H1 (cell line): ENCODE results near the gene PTPRH. TPM values are rescaled to one million over a fixed set of nuclear protein-coding genes. Genes with fewer than 3 reads are reported as not detected.

Experiments
- CTCF ChIA-PET: fragments of 300-600 bp; sonication (Branson Sonifier 250); formaldehyde crosslinking; loops from one replicate; lab custom pipeline; 2021; ENCODE audit not compliant: partially characterized antibody; lab: Charles Lee
- POLR2A ChIA-PET: fragments of 300-600 bp; sonication (Branson Sonifier 250); formaldehyde crosslinking; loops from one replicate; lab custom pipeline; 2021; ENCODE audit warnings: inconsistent platforms; ENCODE audit not compliant: partially characterized antibody; lab: Charles Lee
- DNase-seq, 2 experiments: peaks; one replicate each; pipeline versions ENCODE4 v3.0.0 to v3.0.0-alpha.2; 2010 to 2022; ENCODE audit warnings: low spot score in 2 of 2, low read depth in 1 of 2, mixed read lengths in 1 of 2
- FAIRE-seq: peaks from 2 replicates; lab custom pipeline; 2011; peaks lifted over from hg19 to GRCh38; lab: Jason Lieb, UNC
- H2AFZ ChIP-seq: 2 replicates; pipeline ENCODE4 v1.8.1; 2012; ENCODE audit warnings: low read length, inconsistent platforms
- H2AK5ac ChIP-seq: 2 replicates; pipeline ENCODE4 v1.6.1; 2013; ENCODE audit warnings: low read depth, low read length
- H2BK120ac ChIP-seq: replicated peaks from 2 replicates; pipeline ENCODE3; 2013; ENCODE audit warnings: low read depth, low read length, inconsistent platforms
- H2BK12ac ChIP-seq: 2 replicates; pipeline ENCODE4 v1.6.1; 2013; ENCODE audit warnings: low read depth, low read length
- H2BK15ac ChIP-seq: 2 replicates; pipeline ENCODE4 v1.6.1; 2013; ENCODE audit warnings: low read length
- H2BK20ac ChIP-seq: 2 replicates; pipeline ENCODE4 v1.6.1; 2013; ENCODE audit warnings: low read length
- H2BK5ac ChIP-seq: 2 replicates; pipeline ENCODE4 v1.6.1; 2013; ENCODE audit warnings: low read depth, low read length
- H3K14ac ChIP-seq: 2 replicates; pipeline ENCODE4 v1.6.1; 2013; ENCODE audit warnings: inconsistent platforms; ENCODE audit not compliant: insufficient read length
- H3K18ac ChIP-seq: 2 replicates; pipeline ENCODE4 v1.6.1; 2013; ENCODE audit warnings: low read length; ENCODE audit errors: extremely low read depth
- H3K23ac ChIP-seq: 2 replicates; pipeline ENCODE4 v1.6.1; 2013; ENCODE audit warnings: inconsistent platforms; ENCODE audit not compliant: insufficient read length
- H3K23me2 ChIP-seq: 2 replicates; pipeline ENCODE4 v1.6.1; 2013; ENCODE audit warnings: low read depth, low read length
- H3K27ac ChIP-seq: 2 replicates; pipeline ENCODE4 v1.6.1; 2011; ENCODE audit warnings: low read depth, low read length, inconsistent platforms
- H3K27me3 ChIP-seq, 4 experiments: replicated peaks in 1 of 4; 1 replicate in 1 of 4; 2 replicates in 3 of 4; pipeline versions ENCODE4 v1.6.1 to v1.8.1; 2011 to 2013; ENCODE audit warnings: low read length in 3 of 4, mild to moderate bottlenecking in 3 of 4, inconsistent platforms in 2 of 4, mixed read lengths in 2 of 4, moderate library complexity in 1 of 4; ENCODE audit not compliant: control insufficient read depth in 3 of 4, insufficient read depth in 3 of 4; ENCODE audit errors: extremely low read depth in 1 of 4
- H3K36me3 ChIP-seq, 4 experiments: 2 replicates each; pipeline versions ENCODE4 v1.6.1 to v1.8.1; 2011 to 2013; ENCODE audit warnings: mild to moderate bottlenecking in 4 of 4, low read length in 3 of 4, moderate library complexity in 2 of 4, control low read depth in 1 of 4, inconsistent platforms in 1 of 4; ENCODE audit not compliant: insufficient read depth in 4 of 4, control insufficient read depth in 2 of 4
- H3K4ac ChIP-seq: replicated peaks from 2 replicates; pipeline ENCODE3; 2013; ENCODE audit warnings: low read length, low read depth, mixed read lengths, inconsistent platforms; ENCODE audit not compliant: insufficient read length
- H3K4me1 ChIP-seq, 4 experiments: replicated peaks in 1 of 4; 1 replicate in 1 of 4; 2 replicates in 3 of 4; pipeline versions ENCODE4 v1.6.1 to v1.8.1; 2011 to 2013; ENCODE audit warnings: low read length in 3 of 4, inconsistent platforms in 2 of 4, mixed read lengths in 1 of 4; ENCODE audit not compliant: insufficient read depth in 4 of 4, control insufficient read depth in 3 of 4
- H3K4me2 ChIP-seq, 2 experiments: 2 replicates each; pipeline versions ENCODE4 v1.6.1 to v1.8.1; 2011 to 2013; ENCODE audit warnings: low read depth in 2 of 2, low read length in 2 of 2, control low read depth in 1 of 2, inconsistent platforms in 1 of 2, mild to moderate bottlenecking in 1 of 2; ENCODE audit not compliant: insufficient read depth in 1 of 2
- H3K4me3 ChIP-seq, 4 experiments: fragments of 200-600, 300-600 bp in 1 of 4; sonication (generic), shearing (Covaris generic), sonication (Bioruptor Twin) in 1 of 4; 2 replicates each; pipeline versions ENCODE4 v1.5.1 to v1.8.1; 2011 to 2016; ENCODE audit warnings: low read length in 4 of 4, low read depth in 3 of 4, control low read depth in 2 of 4, inconsistent platforms in 2 of 4, mild to moderate bottlenecking in 2 of 4, mixed read lengths in 1 of 4, moderate library complexity in 1 of 4; ENCODE audit not compliant: insufficient read depth in 2 of 4; ENCODE audit errors: extremely low read depth in 1 of 4
- H3K56ac ChIP-seq: replicated peaks from 2 replicates; pipeline ENCODE3; 2013; ENCODE audit warnings: low read depth, mild to moderate bottlenecking, mixed read lengths, low read length, inconsistent platforms; ENCODE audit not compliant: insufficient read length
- H3K79me1 ChIP-seq: 2 replicates; pipeline ENCODE4 v1.6.1; 2013; ENCODE audit warnings: low read depth, low read length, control low read depth
- H3K79me2 ChIP-seq, 2 experiments: 2 replicates each; pipeline versions ENCODE4 v1.6.1 to v1.8.1; 2012 to 2013; ENCODE audit warnings: low read length in 2 of 2, mild to moderate bottlenecking in 2 of 2, inconsistent platforms in 1 of 2; ENCODE audit not compliant: insufficient read depth in 2 of 2, control insufficient read depth in 1 of 2
- H3K9ac ChIP-seq, 4 experiments: replicated peaks in 1 of 4; 1 replicate in 1 of 4; 2 replicates in 3 of 4; pipeline versions ENCODE4 v1.6.1 to v1.8.1; 2011 to 2013; ENCODE audit warnings: low read depth in 3 of 4, low read length in 3 of 4, control low read depth in 2 of 4, mild to moderate bottlenecking in 2 of 4, moderate library complexity in 2 of 4, inconsistent platforms in 1 of 4; ENCODE audit errors: extremely low read depth in 1 of 4
- H3K9me3 ChIP-seq, 2 experiments: 2 replicates each; pipeline versions ENCODE4 v1.6.1 to v1.8.1; 2012 to 2013; ENCODE audit warnings: mild to moderate bottlenecking in 2 of 2, moderate library complexity in 2 of 2, control low read depth in 1 of 2, inconsistent platforms in 1 of 2, low read depth in 1 of 2, low read length in 1 of 2, mixed read lengths in 1 of 2; ENCODE audit not compliant: insufficient read depth in 2 of 2
- H4K20me1 ChIP-seq, 2 experiments: replicated peaks in 1 of 2; 2 replicates each; pipeline versions ENCODE3 to v1.8.1; 2011 to 2013; ENCODE audit warnings: inconsistent platforms in 2 of 2, low read length in 2 of 2, mild to moderate bottlenecking in 1 of 2; ENCODE audit not compliant: insufficient read depth in 2 of 2, control insufficient read depth in 1 of 2
- H4K5ac ChIP-seq: 2 replicates; pipeline ENCODE4 v1.6.1; 2013; ENCODE audit warnings: low read length, low read depth, mixed read lengths, inconsistent platforms; ENCODE audit not compliant: insufficient read length
- H4K8ac ChIP-seq: 2 replicates; pipeline ENCODE4 v1.8.0; 2013; ENCODE audit warnings: mild to moderate bottlenecking, moderate library complexity, low read length, inconsistent platforms; ENCODE audit not compliant: insufficient read depth; ENCODE audit errors: extremely low read depth
- H4K91ac ChIP-seq: replicated peaks from 2 replicates; pipeline ENCODE3; 2013; ENCODE audit warnings: low read length, mixed read lengths, inconsistent platforms; ENCODE audit not compliant: insufficient read length
- SUZ12 ChIP-seq: fragments of 200-600 bp; sonication (generic); IDR thresholded peaks from 2 replicates; pipeline ENCODE4 v1.6.1; 2012; ENCODE audit warnings: mild to moderate bottlenecking, inconsistent platforms, low read length, moderate library complexity, mixed read lengths
- WGBS, 2 experiments: shearing (Covaris generic) in 1 of 2; methylation state at CpG; one replicate each; pipeline versions ENCODE4 v1.1.6 to v1.1.7; 2013 to 2015; ENCODE audit warnings: low lambda C conversion rate in 2 of 2, mixed read lengths in 2 of 2, inconsistent platforms in 1 of 2, low coverage in 1 of 2, missing lambda C conversion rate in 1 of 2; ENCODE audit not compliant: insufficient replicate concordance in 2 of 2, insufficient coverage in 1 of 2, insufficient read length in 1 of 2; ENCODE audit errors: extremely low coverage in 1 of 2, missing lambda C conversion rate in 1 of 2; 5-methylcytosine and 5-hydroxymethylcytosine counted together
- polyA plus RNA-seq, 7 experiments: library from polyadenylated mRNA; depleted of rRNA in 3 of 7; stranded (reverse) in 5 of 7; unstranded in 2 of 7; fragments of >200 nt in 5 of 7; fragments of 200-250 nt in 2 of 7; gene quantifications; 1 replicate in 5 of 7; 2 replicates in 1 of 7; 4 replicates in 1 of 7; pipeline versions ENCODE4 v1.2.1 to v1.2.3, GENCODE V29; 2011 to 2013; ENCODE audit warnings: missing spikeins in 2 of 7, mixed read lengths in 2 of 7
- total RNA-seq: library from RNA; stranded (reverse); fragmentation: NEBNext Ultra II Directional; extraction: Animal tissue kit (Norgen Biotek cat#: 25700); gene quantifications from 2 replicates; pipeline ENCODE4 v1.2.1, GENCODE V29; 2021

The PTPRH gene
- total and polyA plus RNA-seq, 2 of the 8 experiments (the other 6 are each of a cell fraction or from before 2014, with no cell fraction given), result 0.30 to 0.39 TPM

GRCh38 chr19:55231391-55232285, 22.3 kb upstream of the PTPRH start:
- Histone ChIP-seq H3K23me2 (no peaks in the 10 kb centered on the region), H3K18ac (no peak overlapping the region), H3K4me3 (no peak overlapping the region), H2AFZ (no peak overlapping the region), H3K79me1 (no peaks in the 10 kb centered on the region; the same call in 1 of the 2 replicates), H3K4ac (no peak overlapping the region), H4K91ac (no peak overlapping the region), H2BK5ac (no peak overlapping the region), H2AK5ac (no peak overlapping the region), H3K23ac (no peak overlapping the region), H3K79me2 (no peaks in the 10 kb centered on the region), H3K9ac (no peak overlapping the region), H4K5ac (no peak overlapping the region), H3K56ac (no peak overlapping the region), H2BK20ac (no peak overlapping the region), H3K27me3 (no peaks in the 10 kb centered on the region), H2BK15ac (no peak overlapping the region), H4K8ac (no peak overlapping the region), H4K20me1 (peaks cover 0 to 19% of the 10 kb centered on the region in 2 experiments), H3K27ac (no peak overlapping the region), H2BK12ac (no peak overlapping the region), H2BK120ac (no peak overlapping the region), H3K14ac (no peak overlapping the region), H3K4me2 (no peak overlapping the region), H3K9me3 (no peaks in the 10 kb centered on the region), H3K36me3 (peaks cover 7 to 32% (median 22%) of the 10 kb centered on the region in 4 experiments; a peak in 7 of 8 replicates), H3K4me1 (no peaks in the 10 kb centered on the region)
- FAIRE-seq, result no peak
- WGBS, 2 experiments, result 91% methylated on average over 20 of the region's 30 CpGs; no CpG with 5 or more reads in 1 of the 2 experiments
- TF ChIP-seq SUZ12, result no peak
- POLR2A ChIA-PET, result interaction anchor here (1.0 to 1.3 kb wide), 3 partner anchors 11 to 172 kb away, joined by 3 read pairs; no protein-coding TSS in a partner anchor
- no peak for DNase-seq
- CTCF ChIA-PET, result interaction anchor here (1.0 kb wide), 1 partner anchor 11 kb away, joined by 3 read pairs; no protein-coding TSS in a partner anchor
